GM13976 (cell line): ENCODE measurements around the gene OGFR.

Source experiments
- DNase-seq: peaks from one replicate; pipeline ENCODE4 v3.0.0; 2012; ENCODE audit warnings: low spot score
- CTCF ChIP-seq: IDR thresholded peaks from 2 replicates; pipeline ENCODE4 v1.5.1; 2012; ENCODE audit warnings: borderline replicate concordance, mild to moderate bottlenecking; ENCODE audit not compliant: insufficient read depth; ENCODE audit errors: extremely low read depth, missing control alignments, control extremely low read depth
- in situ Hi-C: fragments of 300-500 bp; cut with MboI; formaldehyde crosslinking; loops from one replicate; pipeline ENCODE4 v1.12.0; 2022; ENCODE audit warnings: low sequenced_read_pairs, mixed read lengths, inconsistent platforms; ENCODE audit not compliant: unreplicated experiment

Gene OGFR

GRCh38 chr20:62816884-62817873 is 12.5 kb downstream of the OGFR start, which contains the start of gene COL9A3:
Gene COL9A3, plus strand, starts transcription at chr20:62817050. Its CDS starts 15 bp downstream, at chr20:62817065.
- TF ChIP-seq CTCF: no peak
- in situ Hi-C loops: no loop called here
- no peak for DNase-seq

DNA sequence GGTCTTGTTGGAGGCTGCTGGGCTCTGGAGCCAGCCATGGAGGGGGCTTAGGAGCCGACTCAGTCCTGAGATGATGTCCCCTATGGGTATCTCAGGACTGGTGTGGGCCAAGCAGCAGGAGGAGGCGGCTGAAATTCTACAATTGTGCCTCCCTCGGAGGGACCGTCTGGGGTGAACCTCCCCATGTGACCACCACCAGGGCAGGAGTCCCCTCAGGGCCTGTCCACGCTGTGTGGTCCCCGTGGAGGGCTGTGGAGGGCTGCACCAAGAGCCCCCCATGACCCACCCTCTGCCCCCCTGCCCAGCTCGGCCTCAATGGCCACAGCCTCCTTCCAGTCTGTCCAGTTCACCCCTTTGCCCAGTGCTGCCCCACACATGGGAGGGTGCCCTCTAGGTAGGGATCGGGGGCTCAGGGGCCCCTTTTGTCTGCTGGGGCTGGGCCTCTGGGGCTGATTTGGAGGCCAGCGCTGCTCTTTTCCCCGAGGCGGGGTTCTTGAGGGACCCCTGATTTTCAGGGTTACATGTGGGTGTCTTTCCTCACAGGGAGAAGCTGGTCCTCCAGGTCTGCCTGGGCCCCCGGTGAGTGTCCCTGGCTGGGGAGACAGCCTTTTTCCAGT is 13.4 kb downstream of the OGFR start:
- in situ Hi-C loops: no loop called here
- no peak for DNase-seq
- TF ChIP-seq CTCF: no peak

DNA sequence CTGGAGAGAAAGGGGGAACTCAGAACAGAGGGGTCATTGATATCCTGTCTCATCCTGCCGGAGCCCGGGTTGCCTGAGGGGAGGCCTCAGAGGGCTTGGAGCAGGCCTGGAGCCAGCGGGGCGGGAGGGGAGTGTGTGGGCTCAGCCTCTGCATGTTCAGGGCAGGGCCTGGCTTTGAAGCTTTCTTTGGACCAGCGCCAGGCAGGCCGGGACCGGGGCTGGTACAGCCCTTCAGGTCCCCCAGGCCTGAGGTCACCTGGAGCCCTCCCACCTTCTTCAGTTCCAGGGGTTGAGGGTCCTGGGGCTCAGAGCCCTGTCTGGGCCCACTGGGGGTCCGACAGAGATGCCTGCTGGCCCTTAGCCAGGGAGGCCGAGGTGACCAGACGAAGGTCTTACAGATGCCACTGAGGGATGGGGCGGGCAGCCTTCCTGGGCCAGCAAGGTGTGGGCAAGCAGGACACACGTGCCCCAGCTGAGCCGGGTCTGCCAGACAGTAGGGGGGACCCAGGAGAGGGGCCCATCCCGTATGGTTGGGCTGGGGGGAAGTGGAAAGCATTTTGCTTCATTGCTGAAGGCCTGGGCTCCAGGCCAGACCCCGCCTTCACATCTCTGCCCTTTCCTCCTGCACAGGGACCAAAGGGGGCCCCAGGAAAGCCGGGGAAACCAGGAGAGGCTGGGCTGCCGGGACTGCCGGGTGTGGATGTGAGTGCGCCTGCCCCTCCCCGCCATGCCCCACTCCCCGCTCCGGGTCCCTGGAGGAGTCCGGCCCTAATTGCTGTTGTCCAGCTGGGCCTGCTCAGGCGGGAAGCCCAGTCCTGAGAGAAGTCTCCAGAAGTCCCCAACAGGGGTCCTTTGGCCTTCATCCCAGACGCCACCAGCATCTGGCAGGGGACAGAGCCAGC is 14.2 kb downstream of the OGFR start:
- no peak for DNase-seq
- TF ChIP-seq CTCF: no peak
- in situ Hi-C loops: no loop called here

GRCh38 chr20:62819494-62820174 is 15.0 kb downstream of the OGFR start:
- in situ Hi-C loops: no loop called here

DNA sequence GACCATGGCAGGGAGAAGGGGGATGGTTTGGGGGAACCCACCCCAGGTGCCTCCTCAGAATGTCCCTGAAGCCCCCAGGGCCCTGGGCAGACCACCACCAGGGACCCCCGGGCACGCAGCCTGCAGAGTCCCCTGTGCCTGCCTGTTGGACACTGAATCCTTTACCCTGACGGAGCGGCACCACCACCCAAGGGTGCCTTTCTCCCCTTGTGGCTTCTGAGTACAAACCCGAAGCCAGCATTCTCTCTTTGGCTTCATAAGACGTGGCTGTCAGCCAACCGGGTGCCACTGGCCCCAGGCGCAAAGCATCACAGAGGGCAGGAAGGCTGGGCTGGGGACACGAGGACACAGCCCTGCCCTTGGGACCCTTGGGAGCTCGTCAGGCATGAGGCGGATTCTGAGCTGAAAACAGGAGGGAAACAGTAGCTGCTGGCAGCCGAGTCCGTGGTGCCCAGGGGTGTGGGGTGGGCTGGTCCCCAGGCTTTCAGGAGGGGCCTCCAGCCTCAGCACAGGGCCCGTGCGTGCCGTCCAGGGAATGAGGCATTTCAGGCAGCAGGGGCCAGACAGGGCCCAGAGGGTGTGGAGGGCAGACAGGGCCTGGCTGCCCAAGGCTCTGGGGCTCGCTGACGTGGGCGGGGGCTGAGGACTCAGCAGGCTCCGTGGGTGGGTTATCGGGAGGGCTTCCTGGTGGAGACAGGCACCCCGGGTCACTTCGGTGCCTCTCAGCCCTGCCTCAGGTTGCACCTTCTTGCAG is 15.8 kb downstream of the OGFR start:
- in situ Hi-C loops: no loop called here
- TF ChIP-seq CTCF: no peak
- no peak for DNase-seq

More at GRCh38 chr20:62819494-62820174, 15.0 kb downstream of the OGFR start:
- no peak for DNase-seq
- no peak for TF ChIP-seq CTCF
